GM18508 (cell line): Measurements from ENCODE around the gene TSPEAR.
"Not testable (repeated sequence)": the region's sequence is repeated elsewhere in the genome, so short reads cannot be mapped to it uniquely, and the experiment has no call there.

ENCODE experiments used
- ATAC-seq: cut with Tn5 transposase; IDR thresholded peaks from one replicate; pipeline ENCODE4 v1.9.1; 2021; ENCODE audit warnings: moderate number of reproducible peaks; ENCODE audit not compliant: insufficient read depth, unreplicated experiment

The TSPEAR gene

DNA sequence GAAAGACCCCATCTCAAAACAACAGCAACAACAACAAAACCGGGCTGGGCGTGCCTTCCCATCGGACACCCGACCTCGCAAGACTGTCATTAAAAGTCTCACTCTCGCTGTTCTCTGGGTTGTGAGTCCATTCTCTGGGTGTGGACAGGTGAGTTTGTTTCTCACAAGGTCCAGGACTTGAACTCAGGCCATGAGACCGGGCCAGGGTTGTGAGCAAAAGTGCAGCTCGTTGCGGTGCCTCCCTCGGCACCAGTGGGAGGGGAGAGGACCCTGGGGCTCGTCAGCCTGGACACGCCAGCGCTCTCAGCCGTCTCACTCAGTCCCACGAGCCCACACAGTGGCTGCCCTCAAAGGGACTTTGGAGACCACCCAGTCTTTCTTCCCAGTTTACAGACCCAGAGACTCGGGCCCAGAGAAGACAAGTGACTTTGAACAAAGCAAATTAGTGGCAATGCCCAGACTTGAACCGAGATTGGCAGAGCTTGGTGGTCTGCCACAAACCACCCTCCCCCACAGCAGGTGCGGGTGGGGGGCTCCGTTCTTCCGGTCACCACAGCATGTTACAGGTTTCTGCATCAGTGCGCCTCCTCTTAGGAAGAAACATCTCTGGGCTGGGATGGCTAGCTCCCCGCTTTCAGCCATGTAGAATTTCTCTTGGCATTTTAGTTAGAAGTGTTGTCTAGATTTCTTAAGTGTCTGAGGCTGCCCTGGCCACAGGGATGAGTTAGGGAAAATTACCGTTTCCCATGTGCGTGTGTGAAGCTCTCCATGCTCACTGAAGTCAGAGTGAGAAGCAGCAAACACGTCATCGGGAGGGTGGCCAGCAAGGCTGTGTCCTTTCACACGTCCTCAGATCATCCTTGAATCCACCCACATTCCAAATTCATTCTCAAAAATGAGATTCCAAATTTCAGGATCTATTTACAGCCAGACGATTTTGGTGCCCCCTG, 227.8 kb downstream of the TSPEAR start:
- ATAC-seq = no peak

DNA sequence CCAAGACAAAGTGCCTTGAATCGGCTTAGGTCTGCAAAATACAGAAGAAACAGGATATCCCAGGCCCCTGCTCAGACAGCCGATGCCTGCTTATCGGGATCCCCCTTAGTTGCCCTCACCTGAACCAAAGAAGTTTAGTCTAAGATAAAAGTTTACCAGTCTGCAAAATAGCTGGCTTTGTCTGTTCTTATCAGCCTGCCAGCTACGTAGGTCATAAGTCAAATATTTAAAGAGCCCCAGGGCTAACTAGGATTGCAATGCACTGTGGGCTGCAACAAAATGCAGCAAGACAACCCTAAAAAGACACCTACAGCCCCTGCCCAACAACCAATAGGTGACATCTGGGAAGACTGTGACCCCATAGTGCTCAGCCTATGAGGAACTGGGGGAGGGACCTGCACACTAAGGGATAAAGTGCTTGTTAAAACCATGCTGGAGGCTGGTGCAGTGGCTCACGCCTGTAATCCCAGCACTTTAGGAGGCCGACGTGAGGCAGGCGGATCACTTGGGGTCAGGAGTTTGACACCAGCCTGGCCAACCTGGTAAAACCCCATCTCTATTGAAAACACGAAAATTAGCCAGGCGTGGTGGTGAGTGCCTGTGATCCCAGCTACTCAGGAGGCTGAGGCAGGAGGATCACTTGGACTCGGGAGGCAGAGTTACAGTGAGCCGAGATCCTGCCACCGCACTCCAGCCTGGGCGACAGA, 228.6 kb downstream of the TSPEAR start:
- no peak for ATAC-seq

DNA sequence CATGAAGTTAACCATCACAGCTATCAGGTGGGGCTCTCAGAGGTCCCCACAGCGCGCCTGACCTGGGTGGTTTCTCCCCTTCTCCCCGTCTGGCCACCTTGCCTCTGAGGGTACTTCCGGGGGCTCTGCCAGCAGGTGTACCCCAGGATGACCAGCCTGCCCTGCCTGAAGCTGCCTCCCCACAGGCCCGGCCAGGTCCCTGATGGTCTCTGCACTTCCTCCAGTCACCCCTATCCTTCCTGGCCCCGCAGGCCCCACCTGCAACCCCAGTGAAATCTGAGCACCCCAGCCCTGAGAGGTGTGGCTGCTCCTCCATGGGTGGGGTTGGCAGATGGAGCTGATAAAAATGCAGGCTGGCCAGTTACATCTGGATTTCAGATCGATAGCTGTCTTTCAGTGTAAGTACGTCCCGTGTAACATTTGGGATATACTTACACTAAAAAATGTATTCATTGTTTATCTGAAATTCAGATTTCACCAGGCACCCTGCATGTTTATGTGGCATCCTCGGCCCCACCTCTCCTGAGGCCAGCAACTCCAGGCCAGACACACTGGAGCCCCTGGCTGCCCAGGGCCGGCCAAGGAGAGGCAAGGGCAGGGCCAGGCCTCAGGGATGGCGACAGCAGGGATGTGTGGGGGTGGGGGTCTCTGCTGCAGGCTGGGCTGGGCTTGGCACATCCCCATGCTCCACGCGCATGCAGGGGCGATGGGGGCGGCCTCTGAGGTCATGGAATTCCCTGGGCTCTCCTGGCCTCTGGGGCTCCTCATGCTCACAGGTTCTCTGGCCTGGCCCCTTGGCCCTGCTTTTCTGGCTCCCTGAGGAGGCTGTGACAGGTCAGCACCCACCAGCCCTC, 230.9 kb downstream of the TSPEAR start:
- ATAC-seq = no peak

DNA sequence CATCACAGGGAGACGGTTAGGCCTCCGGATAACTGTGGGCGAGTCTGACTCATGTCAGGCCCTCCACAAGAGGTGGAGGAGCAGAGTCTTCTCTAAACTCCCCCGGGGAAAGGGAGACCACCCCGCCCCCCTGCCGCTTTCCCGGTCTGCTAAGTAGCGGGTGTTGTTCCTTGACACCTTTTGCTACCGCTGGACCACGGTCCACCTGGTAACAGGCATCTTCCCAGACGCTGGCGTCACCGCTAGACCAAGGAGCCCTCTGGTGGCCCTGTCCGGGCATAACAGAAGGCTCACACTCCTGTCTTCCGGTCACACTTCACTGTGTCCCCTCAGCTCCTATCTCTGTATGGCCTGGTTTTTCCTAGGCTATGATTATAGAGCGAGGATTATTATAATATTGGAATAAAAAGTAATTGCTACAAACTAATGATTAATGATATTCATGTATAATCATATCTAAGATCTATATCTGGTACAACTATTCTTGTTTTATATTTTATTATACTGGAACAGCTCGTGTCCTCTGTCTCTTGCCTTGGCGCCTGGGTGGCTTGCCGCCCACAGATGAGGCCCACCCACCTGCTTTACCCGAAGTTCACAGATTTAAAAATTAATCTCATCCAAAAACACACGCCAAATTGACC, 231.7 kb downstream of the TSPEAR start:
- not testable (repeated sequence) for ATAC-seq

DNA sequence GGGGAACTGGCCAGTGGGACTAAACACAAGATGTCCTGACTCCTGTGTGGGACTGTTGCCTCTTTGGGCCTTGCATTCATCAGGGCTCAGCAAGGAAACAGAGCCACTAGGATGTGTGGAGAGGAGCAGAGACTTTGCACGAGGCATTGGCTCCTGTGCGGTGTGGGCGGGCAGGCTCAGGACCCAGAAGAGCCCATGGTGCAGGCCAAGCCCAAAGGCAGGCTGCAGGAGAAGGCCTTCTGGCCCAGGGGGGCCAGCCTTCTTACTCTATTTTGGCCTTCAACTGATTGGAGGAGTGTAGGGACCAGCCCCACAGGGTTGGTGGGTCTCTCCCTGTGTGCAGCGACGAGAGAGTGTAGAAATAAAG, 232.6 kb downstream of the TSPEAR start:
- no peak for ATAC-seq

DNA sequence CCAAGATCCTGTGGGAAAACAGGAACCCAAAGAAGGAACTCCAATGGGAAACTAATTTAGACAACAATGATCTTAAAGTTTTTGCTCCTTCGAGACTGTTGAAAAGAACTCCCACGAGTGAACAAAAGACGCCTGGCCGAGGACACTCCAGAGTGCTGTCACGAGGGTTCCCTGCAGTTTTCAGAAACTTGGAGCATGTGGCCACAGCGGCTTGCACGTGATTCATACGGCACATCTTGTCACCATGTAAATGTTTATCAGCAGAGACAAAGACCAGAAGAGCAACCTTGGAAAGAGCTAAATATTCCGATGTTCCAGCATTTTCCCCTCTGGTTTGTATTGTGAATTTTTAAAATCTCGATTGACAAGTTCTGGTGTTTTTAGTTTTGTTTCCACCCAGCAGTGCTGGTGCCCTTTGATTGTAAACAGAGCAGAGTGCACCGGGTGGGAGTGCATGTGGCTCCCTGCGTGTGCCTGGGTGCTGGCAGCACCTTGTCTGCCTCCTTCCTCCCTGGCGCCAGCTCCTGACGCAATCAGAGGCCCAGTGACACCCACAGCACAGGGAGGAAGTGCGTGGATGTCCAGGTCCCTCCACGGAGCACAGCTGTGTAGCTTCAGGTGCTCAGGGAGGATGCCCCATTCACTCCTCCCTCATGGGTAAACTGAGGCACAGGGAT, 233.1 kb downstream of the TSPEAR start:
- ATAC-seq = no peak

DNA sequence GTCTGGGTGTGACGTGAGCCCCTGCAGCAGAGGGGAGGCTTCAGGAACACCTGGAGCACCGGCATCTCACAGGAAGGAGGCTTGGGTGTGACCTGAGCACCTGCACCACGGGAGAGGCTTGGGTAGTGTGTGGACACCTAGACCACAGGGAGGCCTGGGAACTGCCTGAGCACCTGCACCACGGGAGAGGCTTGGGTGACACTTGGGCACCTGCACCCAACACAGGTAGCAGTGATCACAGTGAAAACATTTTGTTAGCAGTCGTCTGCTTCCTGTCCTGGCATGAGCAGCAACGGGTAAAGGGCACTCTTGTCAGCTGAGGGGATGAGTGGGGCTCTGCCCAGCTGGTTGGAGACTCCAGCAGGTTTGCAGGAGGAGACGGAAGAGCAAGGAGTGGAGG, 233.7 kb downstream of the TSPEAR start:
- no peak for ATAC-seq

DNA sequence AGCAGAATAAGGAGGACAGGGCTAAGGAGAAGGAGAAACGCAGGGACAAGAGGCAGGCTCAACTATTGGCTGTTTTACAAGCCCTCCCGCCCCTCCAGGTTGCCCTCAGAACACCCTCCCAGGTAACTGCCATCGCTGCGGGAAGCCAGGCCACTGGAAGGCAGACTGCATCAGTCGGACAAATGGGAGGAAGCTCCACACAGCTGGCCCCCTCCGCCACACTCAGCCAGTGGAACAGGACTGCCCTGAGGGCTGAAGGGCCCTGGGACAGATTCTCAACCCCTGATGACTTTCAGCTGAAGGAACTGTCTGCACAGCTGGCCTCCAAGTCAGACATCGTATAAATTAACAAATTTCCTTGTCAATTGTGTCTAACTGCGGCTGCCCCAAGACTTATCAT, 234.2 kb downstream of the TSPEAR start:
- ATAC-seq = no peak

DNA sequence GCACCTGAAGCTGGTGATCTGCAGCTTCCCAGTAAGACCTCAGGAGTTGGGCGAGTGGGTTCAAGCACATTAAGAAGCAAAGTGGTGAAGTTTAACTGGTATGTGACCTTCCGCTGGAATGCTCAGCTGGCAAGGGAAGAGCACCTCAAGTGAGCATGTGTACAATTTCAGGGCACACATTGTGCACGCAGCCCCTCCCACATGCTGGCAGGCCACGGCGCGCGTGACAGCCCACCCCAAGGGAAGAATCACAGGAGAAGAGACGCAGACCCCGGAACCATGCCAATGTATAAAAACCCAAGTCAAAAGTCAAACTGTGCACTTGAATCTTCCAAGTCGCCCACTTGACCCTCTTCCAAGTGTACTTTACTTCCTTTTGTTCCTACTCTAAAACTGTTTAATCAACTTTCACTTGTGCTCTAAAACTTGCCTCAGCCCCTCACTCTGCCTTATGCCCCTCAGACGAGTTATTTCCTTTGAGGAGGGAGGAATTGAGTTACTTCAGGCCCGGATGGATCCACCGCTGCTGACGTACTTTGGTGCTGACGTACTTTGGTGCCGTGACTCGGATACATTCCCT, 236.0 kb downstream of the TSPEAR start:
- no peak for ATAC-seq

DNA sequence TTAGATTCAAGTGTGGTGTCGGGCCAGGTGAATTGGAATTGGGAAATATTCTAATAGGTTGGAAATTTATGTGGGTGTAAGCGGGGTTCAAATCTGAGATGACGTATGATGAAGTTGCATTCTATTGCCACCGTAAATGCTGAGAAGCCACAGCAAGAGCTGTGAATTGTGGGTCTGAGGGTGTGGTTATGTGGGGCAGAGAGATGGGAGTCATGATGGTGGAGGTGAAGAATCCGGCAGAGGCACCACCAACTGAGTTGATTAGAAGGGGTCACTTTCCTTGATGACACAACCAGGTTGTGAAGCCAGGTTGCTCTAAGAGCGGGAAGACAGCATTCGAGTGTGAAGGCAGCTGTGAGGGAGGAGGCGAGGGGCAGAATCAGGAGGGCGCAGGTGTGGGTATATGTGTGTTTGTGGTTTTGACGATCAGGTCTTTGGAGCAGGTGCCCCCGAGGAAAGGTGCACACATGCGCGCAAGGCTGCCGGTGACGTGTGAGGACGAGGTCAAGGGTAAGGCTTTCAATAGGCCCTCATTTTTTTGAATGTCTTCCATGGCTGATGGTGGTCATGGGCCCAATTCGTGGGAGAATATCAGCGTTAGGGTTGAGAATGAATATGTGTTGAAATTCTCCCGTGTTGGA, 237.3 kb downstream of the TSPEAR start:
- ATAC-seq = no peak

DNA sequence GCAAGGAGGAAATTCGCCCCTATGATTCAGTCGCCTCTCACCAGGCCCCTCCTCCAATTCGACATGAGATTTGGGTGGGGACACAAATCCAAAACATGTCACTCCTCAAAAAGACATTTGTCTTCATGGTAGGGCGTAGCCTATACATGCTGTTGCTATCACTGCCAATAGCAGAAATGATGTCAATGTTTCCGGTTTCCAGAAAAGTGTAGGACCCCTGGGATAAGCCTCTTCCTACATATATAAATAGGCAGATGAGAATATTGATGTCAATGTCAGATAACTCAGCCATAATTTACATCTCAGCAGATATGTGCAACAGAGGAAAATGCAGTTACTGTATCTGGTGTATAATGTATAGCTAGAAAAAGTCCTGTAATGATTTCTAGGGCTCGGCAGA, 239.4 kb downstream of the TSPEAR start:
- no peak for ATAC-seq

DNA sequence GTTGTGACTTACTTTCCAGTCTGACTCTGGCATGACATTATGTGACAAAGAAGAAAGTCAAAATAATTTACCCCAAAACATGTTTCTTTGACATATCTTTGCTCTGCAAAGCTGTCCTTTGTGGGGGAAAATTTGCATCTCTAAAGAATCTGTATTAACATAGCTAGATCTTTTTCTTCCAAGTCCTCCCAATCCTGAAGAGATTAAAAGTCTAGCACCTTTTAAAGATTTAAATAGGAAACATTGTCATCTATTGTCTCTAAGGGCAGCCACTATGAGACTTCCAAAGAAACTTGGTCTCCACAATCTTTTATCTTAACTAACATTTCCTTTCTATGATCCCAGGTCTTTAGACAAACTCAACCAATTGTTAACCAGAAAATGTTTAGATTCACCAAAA, 240.0 kb downstream of the TSPEAR start:
- ATAC-seq = no peak

DNA sequence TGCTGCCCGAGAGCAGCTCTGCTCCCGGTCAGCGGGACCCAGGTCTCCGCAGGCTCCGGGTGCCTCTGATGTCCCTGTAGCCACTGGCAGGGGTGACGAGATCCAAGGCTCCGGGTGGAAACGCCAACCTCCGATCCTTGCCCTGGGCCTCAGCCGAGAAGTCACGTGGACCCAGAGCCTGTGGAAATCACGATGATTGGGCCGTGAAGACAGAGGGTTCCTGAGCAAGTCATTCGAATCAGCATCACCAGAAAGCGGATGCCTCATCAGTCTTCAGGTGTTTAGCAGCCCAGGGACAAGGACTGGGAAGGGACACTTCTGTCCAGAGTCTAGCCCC, 243.5 kb downstream of the TSPEAR start:
- ATAC-seq = no peak

DNA sequence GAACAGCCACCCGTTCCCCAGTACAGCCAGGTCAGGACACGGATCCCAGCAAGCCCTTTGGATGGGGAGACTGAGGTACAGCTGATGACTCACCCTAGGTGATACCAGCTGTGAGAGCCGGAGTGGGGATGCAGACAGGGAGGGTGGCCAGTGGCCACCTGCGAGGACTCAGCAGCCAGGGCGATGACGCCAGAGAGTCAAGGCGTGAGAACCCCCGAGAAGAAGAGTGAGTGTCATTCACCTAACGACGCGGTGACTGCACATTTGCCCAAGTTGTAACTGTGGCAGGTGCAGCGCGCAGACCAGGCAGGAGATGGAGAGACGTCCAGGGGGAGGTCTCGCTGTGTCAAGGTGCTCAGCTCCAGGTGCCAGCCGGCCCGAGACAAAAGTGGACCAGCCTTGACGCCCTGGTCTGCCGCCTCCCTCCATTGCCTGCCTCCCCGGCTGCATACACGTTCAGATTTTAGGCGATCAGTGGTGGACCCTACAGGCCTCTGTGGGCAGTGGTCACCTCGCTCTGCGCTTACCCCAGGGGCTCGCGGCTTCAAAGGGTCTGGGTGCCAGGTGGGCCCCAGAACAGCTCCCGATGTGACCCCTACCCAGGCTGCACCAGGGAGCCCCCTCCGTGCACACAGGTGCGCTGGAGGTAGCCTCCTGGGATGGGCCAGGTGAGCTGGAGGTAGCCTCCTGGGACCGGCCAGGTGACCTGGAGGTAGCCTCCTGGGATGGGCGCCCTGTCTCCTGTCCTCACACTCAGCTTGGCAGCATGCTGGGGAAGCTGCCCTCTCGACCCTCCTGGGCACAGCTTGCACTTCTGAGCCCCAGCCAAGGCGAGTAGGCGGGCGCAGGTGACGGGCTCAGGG, 244.1 kb downstream of the TSPEAR start:
- ATAC-seq = no peak

DNA sequence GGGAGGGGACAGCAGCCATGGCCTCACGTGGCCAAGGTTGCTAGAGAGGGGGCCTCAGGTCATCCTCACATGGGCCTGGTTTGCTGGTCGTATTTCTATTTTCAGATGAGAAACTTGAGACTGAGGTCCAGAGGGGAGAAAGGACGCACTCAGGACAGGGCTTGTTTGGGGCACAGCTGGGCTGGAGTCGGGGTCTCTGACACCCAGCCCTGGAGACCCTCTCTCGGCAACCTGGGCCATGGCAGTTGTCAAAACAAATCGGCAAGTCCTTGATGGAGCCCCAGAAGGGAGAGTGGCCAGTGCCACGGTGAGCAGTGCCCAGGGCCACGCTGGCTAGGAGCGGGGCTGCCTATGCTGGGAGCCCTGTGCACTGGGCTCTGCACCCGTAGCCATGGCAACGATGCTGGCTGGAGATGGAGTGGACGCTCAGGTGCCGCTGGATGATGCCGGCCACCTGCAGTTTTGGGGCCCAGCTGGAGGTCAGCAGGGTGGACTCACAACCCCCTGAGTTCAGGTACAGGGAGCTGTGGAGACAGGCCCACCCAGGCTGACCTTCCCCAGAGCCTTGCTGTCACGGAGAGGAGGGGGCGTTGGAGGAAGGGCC, 244.9 kb downstream of the TSPEAR start:
- ATAC-seq = no peak

DNA sequence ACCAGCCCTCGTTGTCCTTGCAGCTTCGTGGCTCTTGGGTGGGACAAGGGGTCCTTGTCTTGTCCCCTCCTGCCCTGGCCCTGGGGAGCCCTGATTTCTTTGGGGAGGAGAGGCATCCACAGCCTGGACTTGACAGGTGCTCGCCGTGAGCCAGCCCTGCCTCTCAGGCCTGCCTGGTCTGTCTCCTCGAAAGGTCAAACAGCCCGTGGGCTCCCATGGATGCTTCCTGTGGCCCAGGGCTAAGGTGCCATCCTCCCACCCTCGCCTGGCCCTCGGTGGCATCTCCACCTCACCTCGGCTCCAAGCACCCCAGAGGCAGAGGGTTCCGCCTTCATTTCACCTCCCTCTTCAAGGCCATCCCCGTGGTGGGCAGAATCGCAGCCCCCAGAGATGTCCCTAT, 247.0 kb downstream of the TSPEAR start:
- ATAC-seq = no peak

DNA sequence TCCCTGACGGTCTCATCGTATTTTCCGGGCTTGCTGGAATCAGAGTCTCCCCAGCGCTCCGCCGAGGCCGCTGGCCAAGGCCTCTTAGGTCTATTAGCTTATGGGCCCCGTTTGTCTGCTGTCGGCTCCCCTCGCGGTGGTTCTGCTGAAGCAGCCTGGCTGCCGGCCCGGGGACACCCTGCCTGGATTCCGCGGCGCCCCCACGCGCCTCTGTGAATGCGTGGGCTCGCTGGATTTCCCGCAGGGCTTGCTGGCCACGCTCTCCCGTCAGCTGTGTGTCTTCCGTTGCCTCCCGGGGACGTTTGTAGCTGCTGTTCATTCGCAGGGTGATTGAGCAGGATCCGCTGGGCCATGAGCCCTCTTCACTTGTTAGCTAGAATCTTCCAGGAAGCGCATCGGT, 247.6 kb downstream of the TSPEAR start:
- ATAC-seq = no peak

DNA sequence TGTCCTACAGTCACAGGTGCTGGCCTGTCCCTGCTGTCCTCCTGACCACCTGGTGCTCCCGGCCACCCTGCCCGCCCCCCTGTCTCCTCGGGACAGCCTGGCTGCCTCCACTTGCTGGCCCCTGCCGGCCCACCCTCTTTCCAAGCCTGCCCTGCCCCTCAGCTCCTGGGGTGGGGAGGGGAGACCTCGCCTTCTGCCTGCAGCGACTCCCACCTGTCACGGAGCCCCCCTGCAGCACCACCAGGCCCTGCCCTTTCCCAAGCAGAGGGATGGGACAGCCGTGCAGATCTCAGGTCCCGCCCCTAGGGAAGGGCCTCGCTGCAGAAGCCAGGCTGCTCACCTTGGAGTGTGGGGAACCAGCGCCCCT, 248.6 kb downstream of the TSPEAR start:
- ATAC-seq = no peak
